NCI-H2171 treated with DMSO at 0.1 percent for 48 hours (cell line): ENCODE results near the gene HINT3.
"Not testable (repeated sequence)": the region's sequence is repeated elsewhere in the genome, so short reads cannot be mapped to it uniquely, and the experiment has no call there.

Experiments
- DNase-seq: peaks from one replicate; lab custom pipeline; 2025; lab: John Stamatoyannopoulos, UW

The HINT3 gene

DNA sequence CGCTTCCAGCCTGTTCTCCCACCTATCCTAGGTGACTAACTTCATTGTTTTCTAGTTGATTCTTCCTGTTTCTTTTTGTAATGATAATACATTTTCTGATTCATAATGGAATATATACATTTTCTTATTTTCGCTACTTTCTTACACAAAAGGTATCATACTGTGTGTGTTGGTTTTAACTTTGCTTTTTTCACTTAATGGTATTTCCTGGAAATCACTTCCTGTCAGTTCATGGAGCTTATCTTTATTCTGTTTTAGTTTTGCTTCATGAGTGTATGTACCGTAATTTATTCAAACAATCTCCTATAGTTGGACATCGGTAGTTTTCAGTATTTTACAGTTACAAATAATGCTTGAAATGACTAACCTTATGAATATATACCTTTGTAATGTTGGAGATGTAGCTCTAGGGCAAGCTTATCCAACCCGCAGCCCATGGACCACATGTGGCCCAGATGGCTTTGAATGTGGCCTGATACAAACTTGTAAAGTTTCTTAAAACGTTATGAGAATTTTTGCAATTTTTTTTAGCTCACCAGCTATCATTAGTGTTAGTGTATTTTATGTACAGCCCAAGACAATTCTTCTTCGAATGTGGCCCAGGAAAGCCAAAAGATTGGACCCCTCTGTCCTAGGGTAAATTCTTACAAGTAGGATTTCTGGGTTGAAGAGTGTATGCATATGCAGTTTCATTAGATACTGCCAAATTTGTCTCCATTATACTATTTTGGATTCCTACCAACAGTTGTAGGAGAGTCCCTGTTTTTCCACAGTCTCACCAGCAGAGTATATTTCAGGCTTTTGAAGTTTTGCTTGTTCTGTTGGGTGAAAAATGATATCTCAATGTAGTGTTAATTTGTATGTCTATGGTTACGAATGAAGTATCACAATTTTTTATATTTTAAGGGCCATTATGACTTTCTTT is 46.4 kb downstream of the HINT3 start:
- DNase-seq, result no peak

DNA sequence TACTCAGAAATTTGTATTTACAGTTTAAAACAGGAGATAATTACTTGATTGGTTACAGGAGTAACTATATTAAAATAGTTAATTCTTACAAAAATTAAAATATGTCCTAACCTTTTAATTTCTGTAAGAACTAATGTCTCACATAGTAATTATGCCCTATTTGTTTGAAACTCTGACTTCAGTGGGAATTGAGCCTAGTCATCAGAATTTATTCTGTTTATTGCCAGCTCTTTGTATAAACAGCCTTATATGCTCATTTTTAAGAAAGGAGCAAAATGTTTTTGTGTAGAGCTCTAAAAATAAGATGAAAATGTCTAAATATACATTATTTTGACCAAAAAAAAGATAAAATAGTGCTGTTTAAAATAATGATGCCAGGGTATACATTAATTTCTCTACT is 51.2 kb downstream of the HINT3 start:
- DNase-seq, result no peak

DNA sequence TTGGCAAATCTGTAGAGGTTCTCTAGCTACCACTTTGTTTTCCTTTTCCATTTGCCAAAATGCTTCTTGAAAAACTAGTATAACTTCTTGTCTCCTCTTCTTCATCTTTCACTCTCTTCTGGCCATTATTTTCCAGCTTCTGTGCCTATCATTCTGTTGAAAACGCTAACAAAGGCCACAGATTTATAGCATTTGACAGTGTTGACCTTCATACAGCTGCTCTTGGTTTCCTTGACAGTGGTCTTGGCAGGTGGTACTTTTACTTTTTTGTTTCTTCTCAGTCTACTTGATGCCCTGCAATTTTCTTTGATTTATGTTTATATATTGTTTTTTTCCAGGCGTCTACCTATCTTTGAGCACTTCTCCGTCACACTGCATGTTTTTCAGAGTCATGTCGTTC is 53.5 kb downstream of the HINT3 start:
- DNase-seq, result no peak

DNA sequence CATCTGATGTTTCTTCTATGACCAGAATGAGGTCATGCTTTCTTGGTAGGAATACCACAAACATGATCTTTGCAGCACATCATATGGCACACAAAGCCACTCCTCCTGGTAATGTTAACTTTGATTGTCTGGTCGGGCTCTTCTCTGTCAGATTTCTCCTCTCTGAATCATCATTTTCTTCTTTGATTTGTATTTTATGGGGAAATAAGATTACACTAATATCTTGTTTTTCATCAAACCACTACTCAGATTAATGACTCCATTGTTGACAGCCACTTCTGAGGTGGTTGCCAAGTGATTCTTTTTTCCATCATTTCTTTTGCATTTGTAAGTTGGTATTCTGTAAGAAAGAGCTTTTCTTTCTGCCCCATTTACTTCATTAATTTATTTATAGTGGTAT is 59.3 kb downstream of the HINT3 start:
- no peak for DNase-seq

DNA sequence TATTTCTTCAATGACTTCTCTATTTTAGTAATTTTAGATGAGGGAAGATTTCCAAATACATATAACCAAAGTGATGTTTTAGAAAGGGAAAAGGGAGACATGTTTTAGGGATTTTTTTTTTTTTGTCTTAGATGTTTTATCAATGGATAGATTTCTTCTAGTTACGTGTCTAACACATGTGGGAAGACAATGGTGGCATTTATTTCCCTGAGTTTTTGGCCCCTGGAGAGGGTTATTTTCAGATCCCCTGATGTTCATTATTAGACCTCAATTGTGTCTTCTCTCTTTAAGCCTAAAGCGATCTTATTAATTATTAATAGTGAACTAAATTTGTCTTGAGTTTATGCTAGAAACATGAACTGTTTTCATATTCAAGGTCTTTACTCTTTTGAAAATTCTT is 60.0 kb downstream of the HINT3 start:
- no peak for DNase-seq

DNA sequence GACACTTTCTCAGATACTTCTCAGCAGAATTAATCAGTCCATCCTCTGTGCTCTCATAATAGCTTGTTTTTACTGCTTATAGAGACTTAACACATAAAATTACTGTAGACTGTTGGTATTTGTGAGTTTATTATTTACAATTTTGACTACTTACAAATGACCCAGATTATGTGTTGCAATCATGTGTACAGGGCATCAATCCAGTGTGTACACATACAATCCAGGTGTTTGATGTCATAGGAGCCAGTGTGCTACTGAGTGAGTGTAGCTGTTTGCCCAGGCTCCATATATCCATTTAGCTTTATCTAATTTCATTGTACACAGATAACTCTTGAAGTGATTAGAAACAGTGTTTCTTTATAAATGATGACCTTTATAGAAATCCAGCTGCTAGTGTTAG is 61.1 kb downstream of the HINT3 start:
- DNase-seq, result no peak

DNA sequence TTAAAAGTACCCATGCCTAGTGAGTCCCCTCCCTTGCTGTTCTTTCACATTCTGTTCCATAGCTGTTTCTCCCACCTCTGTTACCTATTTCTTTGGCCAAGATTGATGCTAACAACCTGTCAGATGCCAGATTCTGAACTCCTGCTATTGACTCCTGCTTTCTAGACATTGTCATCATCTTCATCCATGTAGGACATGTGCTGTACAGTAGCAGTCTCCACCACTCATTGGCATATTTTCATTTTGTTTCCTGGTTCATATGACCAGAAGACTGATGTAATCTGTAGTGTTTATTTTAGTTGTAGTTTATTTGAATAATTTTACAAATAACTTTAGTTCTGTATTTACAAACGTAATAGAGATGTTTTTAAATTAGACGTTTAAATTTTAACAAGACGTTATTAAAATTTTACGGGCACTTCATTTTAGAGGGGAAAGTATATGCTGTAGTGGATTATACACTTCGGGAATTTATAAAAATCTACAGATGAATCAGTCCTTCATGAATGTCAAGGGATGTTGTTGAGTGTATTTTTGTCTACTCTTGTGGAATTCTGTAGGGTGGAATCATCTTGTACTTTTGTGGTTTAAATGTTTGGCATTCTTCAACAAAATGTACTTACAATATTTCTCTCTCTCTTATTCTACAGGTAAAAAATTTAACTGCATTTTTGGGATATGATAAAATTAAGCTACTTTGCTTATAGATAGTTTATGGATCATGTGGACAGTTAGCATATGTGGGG is 63.9 kb downstream of the HINT3 start:
- no peak for DNase-seq

DNA sequence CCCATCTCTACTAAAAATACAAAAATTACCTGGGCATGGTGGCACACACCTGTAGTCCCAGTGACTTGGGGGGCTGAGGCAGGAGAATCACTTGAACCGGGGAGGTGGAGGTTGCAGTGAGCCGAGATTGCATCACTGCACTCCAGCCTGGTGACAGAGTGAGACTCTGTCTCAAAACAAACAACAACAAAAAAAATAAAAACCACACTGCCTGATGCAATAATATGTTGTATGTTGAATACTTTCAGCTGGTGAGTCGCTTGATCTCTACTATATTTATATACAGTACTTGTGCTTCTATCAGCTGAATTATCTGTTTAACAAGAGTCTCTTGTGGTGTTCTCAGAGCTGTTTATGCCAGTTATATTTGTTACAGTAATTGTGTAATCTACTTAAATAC is 66.9 kb downstream of the HINT3 start:
- DNase-seq, result not testable (repeated sequence)

DNA sequence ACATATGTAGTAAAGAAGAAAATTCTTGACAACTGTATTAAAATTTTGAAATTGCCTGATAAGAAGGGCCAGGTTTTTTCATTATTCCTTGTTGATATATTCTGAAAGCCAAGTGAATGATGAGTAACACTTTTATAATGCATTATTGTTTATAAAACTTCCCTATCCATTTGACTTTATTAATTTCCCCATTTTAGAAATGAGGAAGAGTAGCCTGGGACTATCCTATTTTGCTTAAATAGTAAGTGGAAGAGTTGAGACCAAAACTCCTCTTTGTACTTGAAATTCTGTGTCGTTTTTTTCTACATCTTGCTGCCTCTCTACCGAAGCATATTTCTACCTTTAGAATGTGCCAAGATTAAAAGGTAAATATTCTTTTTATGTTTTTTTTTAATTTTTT is 69.4 kb downstream of the HINT3 start:
- DNase-seq, result no peak

DNA sequence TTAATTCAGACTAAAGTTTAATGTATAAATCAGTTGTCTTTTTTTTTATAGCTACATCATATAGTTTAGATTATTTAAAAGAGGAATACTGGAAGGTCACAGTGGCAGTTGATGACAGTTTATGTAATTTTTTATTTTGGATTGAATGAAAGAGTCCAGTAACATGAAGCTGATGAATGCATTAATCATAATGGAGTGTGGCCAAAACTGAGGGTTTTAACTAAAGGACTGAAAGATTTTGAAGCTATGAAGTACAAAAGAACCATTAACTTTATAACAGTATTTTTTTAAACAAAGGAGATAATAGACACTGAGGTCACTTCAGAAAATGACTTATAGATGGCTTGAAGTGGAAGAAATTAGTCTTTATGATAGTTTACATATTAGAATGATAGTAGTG is 71.0 kb downstream of the HINT3 start:
- no peak for DNase-seq
